ENCODE data around the gene FOLR1.
"Not testable (repeated sequence)": the region's sequence is repeated elsewhere in the genome, so short reads cannot be mapped to it uniquely, and the experiment has no call there.

Gene FOLR1

DNA sequence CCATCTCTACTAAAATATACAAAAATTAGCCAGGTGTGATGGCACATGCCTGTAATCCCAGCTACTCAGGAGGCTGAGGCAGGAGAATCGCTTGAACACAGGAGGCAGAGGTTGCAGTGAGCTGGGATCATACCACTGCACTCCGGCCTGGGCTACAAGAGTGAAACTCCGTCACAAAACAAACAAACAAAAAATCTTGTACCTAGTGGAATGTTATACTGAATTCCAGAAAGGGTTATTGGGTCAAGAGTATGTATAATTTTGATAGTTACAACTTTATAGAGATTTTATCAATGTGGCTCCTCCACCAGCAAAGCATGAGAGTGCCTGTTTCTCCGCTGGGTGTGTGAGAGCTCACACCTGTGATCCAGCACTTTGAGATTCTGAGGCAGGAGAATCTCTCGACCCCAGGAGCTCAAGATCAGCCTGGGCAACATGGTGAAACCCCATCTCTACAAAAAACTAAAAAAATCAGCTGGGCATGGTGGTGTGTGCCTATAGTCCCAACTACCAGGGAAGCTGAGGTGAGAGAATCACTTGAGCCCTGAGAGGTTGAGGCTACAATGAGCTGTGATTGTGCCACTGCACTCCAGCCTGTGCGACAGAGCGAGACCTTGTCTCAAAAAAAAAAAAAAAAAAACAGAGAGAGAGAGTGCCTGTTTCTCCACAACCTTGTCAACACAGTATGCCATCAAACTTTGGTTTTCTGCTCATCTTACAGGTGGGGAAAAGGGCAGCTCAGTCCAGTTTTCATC is 12.7 kb upstream of the FOLR1 start:
- no peak for TF ChIP-seq SPI1 (IDR thresholded peaks at IDR 0.05; ENCODE audit: borderline replicate concordance, low read depth)
- TF ChIP-seq POLR2AphosphoS5 (IDR thresholded peaks at IDR 0.05; ENCODE audit: low read depth) = no peak
- TF ChIP-seq, protein P1, sequence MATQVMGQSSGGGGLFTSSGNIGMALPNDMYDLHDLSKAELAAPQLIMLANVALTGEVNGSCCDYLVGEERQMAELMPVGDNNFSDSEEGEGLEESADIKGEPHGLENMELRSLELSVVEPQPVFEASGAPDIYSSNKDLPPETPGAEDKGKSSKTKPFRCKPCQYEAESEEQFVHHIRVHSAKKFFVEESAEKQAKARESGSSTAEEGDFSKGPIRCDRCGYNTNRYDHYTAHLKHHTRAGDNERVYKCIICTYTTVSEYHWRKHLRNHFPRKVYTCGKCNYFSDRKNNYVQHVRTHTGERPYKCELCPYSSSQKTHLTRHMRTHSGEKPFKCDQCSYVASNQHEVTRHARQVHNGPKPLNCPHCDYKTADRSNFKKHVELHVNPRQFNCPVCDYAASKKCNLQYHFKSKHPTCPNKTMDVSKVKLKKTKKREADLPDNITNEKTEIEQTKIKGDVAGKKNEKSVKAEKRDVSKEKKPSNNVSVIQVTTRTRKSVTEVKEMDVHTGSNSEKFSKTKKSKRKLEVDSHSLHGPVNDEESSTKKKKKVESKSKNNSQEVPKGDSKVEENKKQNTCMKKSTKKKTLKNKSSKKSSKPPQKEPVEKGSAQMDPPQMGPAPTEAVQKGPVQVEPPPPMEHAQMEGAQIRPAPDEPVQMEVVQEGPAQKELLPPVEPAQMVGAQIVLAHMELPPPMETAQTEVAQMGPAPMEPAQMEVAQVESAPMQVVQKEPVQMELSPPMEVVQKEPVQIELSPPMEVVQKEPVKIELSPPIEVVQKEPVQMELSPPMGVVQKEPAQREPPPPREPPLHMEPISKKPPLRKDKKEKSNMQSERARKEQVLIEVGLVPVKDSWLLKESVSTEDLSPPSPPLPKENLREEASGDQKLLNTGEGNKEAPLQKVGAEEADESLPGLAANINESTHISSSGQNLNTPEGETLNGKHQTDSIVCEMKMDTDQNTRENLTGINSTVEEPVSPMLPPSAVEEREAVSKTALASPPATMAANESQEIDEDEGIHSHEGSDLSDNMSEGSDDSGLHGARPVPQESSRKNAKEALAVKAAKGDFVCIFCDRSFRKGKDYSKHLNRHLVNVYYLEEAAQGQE (IDR thresholded peaks at IDR 0.05; ENCODE audit: insufficient replicate concordance, low read depth) = no peak
- no peak for TF ChIP-seq GABPA (IDR thresholded peaks at IDR 0.05; ENCODE audit: low read depth)
- TF ChIP-seq, protein P2, sequence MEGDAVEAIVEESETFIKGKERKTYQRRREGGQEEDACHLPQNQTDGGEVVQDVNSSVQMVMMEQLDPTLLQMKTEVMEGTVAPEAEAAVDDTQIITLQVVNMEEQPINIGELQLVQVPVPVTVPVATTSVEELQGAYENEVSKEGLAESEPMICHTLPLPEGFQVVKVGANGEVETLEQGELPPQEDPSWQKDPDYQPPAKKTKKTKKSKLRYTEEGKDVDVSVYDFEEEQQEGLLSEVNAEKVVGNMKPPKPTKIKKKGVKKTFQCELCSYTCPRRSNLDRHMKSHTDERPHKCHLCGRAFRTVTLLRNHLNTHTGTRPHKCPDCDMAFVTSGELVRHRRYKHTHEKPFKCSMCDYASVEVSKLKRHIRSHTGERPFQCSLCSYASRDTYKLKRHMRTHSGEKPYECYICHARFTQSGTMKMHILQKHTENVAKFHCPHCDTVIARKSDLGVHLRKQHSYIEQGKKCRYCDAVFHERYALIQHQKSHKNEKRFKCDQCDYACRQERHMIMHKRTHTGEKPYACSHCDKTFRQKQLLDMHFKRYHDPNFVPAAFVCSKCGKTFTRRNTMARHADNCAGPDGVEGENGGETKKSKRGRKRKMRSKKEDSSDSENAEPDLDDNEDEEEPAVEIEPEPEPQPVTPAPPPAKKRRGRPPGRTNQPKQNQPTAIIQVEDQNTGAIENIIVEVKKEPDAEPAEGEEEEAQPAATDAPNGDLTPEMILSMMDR (IDR thresholded peaks at IDR 0.05; ENCODE audit: insufficient read depth, low read length) = no peak
- no peaks in the 10 kb centered on the region for H3K27me3 ChIP-seq (ENCODE audit: insufficient read depth, poor library complexity, severe bottlenecking)
- H3K27ac ChIP-seq (replicated peaks) = no peak overlapping the region
- no peak for DNase-seq (ENCODE audit: low read depth in 1 of 2, low spot score in 1 of 2)
- no peak overlapping the region for H3K4me3 ChIP-seq (replicated peaks; ENCODE audit: insufficient read depth, low read length)

DNA sequence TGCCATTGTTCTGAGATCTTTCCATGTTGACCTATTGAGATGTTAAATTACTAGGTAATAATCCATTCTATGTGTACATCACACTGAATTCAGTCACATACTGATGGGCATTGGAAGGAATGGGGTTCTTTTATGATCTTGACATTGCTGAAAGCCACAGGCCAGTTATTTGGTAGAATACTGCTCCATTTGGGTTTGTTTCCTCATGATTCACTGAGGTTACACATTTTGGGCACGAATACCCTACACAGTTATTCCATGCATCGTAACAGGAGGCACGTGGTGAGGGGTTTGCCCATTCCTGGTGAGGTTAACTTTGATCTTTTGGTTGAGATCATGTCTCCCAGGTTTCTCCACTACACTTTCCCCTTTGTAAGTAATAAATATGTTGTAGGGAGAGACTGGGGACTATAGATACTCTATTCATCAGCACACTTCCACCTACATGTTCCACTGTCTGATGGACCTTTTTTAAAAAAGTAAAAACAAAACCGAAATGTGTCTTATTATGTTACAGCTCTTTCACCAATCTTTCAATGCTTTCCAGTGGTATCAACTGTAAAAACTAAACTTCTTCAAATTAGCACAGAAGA is 12.0 kb upstream of the FOLR1 start:
- TF ChIP-seq SPI1 (IDR thresholded peaks at IDR 0.05; ENCODE audit: borderline replicate concordance, low read depth) = no peak
- H3K4me3 ChIP-seq (replicated peaks; ENCODE audit: insufficient read depth, low read length) = no peak overlapping the region
- DNase-seq (ENCODE audit: low read depth in 1 of 2, low spot score in 1 of 2) = no peak
- no peaks in the 10 kb centered on the region for H3K27me3 ChIP-seq (ENCODE audit: insufficient read depth, poor library complexity, severe bottlenecking)
- no peak overlapping the region for H3K27ac ChIP-seq (replicated peaks)

DNA sequence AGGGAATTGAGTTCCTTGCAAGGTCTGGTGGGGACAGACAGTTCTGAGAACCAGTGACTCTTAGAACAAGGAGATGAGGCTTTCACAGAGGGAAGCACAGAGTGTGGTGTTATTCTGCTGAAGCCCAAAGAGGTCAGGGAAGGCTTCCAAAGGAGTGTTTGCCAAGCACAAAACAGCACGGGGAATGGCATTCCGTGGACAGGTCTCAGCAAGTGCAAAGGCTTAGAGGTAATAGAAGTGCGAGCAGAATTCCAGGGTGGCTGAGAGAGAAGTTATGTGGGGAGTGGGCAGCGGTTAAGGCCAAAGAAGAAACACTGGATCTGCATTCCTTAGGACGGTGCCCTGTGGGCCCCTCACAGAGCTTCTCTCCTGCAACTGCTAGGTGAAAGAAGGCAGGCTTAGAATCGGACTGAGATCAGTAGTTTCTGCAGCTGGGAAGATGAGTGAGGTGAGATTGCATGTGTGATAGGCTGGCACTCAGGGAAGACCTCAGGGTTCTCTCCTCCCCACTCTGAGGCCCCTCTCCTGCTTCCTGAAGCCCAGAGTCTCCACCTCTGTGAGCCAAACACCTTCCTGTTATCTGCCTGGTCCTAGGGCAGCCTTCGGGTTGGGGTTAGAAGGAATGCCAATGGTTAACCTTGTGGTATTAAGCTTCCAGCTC is 10.9 kb upstream of the FOLR1 start:
- H3K27me3 ChIP-seq (ENCODE audit: insufficient read depth, poor library complexity, severe bottlenecking); H3K27ac ChIP-seq (replicated peaks); H3K4me3 ChIP-seq (replicated peaks; ENCODE audit: insufficient read depth, low read length); DNase-seq (ENCODE audit: low read depth in 1 of 2, low spot score in 1 of 2): not testable (repeated sequence)

DNA sequence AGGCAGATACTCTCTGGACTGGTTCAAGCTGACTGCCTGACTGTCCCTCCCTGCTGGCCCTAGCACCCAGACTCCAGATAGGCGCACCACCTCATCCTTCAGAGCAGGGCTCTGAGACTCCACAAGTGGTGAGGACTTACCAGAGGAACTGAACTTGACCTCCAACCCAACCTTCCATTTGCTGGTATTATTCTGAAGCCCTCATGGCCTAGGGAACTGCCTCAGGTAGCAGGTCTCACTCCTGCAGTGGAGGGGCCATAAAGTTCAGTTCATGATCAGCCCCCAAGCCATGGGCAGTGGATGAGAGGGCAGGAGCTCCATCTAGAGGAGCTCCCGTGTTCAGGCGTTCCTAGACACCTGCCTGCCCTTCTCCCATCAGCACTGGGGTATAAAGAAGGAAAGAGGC is 10.4 kb upstream of the FOLR1 start:
- not testable (repeated sequence) for H3K4me3 ChIP-seq (replicated peaks; ENCODE audit: insufficient read depth, low read length); H3K27ac ChIP-seq (replicated peaks); H3K27me3 ChIP-seq (ENCODE audit: insufficient read depth, poor library complexity, severe bottlenecking)
- DNase-seq (ENCODE audit: low read depth in 1 of 2, low spot score in 1 of 2) = peak in 1 of 2 experiments; percentile 7

DNA sequence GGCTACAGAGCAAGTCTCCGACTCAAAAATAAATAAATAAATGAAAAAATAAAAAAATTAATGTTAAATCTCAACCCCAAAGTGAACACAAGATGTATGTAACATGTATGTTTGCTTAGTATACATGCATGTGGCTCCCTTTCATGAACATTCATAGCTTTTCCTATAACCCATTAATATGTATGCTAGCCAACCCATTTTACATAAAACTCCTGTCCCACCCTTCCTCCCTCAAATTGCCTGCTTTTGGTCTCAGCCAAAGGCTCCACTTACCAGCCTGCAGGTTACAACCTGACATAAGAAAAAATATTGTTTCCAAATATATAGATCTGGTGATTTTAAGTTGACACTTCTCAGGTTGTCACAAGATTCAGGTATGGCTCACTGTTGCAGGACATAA is 3.7 kb upstream of the FOLR1 start:
- Histone ChIP-seq H3K27me3 (ENCODE audit: insufficient read depth, poor library complexity, severe bottlenecking) (no peaks in the 10 kb centered on the region), H3K4me3 (replicated peaks; ENCODE audit: insufficient read depth, low read length) (no peak overlapping the region), H3K27ac (replicated peaks) (no peak overlapping the region)
- TF ChIP-seq, protein P1 (IDR thresholded peaks at IDR 0.05; ENCODE audit: insufficient replicate concordance, low read depth) = no peak
- TF ChIP-seq SPI1 (IDR thresholded peaks at IDR 0.05; ENCODE audit: borderline replicate concordance, low read depth) (no peak), GABPA (IDR thresholded peaks at IDR 0.05; ENCODE audit: low read depth) (no peak), POLR2AphosphoS5 (IDR thresholded peaks at IDR 0.05; ENCODE audit: low read depth) (no peak)
- TF ChIP-seq, protein P2 (IDR thresholded peaks at IDR 0.05; ENCODE audit: insufficient read depth, low read length) = no peak
- DNase-seq (ENCODE audit: low read depth in 1 of 2, low spot score in 1 of 2) = no peak
